Pons (tissue), 1 donor: ENCODE results near the gene RNPS1.
A peak's percentile ranks its signal among the peaks of the same experiment; 100 is the strongest.

ENCODE experiments used
- DNase-seq: peaks from one replicate; pipeline ENCODE4 v3.0.0-alpha.2; 2016; ENCODE audit warnings: low spot score

The RNPS1 gene

DNA sequence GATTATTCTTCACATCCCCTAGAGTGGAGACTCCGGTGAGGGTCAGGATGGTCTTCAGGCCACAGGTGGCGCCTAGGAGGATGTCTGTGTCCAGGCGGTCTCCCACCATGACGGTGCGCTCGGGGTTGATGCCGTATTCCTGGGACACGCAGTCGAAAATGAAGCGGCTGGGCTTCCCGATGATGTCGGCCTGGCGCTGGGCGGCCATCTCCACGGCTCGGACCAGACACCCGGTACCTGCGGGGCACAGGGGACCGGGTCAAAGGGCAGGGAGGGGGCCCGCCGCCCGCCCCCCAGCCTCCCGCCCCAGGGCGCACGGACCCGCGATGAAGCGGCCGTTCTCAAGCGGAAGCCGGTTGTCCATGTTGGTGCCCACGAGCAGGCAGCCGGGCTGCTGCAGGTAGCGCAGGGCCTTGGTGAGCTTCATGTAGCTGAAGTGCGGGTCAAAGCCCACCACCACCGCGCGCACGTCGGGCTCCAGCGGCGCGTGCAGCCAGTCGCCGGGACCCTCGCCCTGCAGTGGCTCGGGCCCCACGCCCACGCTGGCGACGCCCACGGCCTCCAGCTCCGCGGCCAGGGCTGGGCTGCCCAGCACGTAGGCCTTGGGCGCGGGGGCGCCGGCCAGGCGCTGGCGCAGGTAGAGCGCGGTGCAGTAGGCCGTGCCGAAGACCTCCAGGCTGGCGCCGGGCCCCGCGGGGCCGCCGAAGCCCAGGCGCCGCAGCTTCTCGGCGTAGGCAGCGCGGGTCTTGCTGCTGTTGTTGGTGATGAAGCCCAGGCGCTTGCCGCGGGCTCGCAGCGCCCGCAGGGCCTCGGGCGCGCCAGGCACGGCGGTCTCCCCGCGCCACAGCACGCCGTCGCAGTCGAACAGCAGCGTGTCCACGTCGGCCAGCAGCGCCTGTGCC, 53.9 kb downstream of the RNPS1 start:
- DNase-seq, result no peak

DNA sequence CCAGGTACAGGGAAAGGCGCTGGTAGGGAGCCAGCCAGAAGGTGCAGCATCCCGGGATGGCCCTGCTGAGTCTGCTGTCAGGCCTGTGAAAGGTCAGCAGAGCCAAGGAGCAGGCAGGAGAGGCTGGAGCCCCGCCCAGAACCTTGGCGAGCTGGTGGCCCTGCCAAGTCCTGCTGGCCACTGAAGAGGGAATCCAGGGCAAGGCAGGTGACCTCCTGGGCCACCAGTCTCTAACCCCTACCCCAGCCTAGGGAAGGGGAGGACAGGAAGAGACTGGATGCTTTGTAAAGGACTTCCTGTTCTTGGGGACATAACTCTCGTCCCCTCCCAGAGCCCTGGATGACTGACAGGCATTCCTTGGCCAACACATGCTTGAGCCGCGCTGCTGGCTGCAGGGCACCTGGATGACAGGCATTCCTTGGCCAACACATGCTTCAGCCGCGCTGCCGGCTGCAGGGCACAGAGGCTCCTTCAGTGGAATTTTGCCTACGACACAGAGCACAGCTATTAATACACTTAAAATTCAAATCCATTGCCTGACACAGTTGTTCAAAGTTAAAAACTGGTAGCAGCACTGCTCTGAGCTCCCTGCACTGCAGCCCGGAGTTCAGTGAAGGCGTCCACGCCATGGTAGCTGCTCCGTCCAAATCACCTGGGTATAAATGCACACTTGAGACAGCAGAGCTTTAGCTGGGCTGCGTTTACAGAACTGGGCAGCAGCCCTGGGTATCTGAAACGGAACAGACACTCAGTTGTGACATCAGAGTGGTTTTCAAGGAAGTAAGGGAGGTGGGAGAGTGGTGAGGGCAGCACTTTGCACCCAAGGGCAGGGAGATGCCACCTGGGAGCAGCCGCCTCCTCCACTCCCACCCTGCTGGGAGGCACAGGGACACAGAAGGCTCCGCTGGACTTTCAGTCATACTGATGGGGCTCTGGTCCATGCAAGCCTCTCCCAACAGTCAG, 55.3 kb downstream of the RNPS1 start:
- no peak for DNase-seq

DNA sequence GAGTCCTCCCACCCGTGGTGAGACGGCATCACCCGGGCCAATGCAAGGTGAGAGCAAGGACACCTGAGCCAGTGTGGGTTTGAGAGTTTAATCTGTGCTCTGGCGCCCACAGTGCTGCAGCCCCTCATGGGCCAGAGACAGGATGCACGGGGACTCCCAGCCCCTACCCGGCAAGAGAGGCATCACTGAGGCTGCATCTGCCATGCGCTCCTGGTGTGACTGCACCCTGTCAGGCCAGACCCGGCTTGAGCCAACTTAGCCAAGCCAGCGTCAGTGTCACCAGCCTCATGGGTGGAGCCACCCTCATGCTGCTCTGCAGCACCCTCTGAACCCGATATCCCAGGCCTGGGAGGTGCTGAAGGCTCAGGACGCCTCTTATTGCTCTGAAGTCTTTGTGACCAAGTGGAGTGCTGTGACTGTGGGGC, 56.0 kb downstream of the RNPS1 start:
- no peak for DNase-seq

- no peak for DNase-seq
These were observed 57.2 kb downstream of the RNPS1 start, which contains the start of gene BRICD5 for GRCh38 chr16:2210386-2211365. BRICD5 (minus strand) TSS chr16:2210863; CDS start chr16:2210833, 30 bp downstream.

DNA sequence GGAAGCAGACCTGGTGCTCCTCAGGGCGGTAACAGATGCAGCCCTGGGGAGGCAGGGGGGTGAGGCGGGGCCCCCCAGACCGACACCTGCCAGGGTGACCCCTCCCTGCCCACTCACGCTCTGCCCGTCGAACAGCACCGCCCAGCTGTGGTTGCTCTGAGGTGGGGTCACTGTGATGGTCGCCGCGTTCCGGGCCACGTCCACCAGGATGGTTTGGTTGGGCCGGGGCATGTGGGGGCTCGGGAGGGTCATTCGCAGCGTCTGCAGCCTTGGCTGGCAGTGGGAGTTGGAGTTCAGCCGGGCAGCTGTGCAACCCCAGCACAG, 58.0 kb downstream of the RNPS1 start:
- DNase-seq, result no peak

GRCh38 chr16:2209258-2210008, 58.5 kb downstream of the RNPS1 start:
- no peak for DNase-seq

DNA sequence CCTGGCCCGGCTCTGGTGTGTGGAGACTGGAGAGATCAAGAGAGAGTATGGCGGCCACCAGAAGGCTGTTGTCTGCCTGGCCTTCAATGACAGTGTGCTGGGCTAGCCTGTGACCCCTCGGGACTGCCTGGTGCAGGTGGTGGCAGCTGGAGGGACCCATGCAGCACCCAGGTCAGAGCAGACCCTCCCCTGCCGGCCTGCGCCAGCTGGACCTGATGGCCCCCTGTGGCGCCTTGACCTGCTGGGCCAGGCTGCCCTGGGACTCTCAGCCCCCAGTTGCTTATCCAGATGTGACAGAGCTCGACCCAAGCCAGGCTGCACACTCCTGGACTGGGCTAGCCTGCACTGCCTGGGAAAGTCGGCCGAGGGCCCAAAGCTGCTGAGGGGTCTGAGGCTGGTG, 59.2 kb downstream of the RNPS1 start:
- DNase-seq, result no peak

- no peak for DNase-seq
These were observed 59.6 kb downstream of the RNPS1 start for GRCh38 chr16:2208308-2208707.

GRCh38 chr16:2207872-2208271, 60.1 kb downstream of the RNPS1 start:
- no peak for DNase-seq

DNA sequence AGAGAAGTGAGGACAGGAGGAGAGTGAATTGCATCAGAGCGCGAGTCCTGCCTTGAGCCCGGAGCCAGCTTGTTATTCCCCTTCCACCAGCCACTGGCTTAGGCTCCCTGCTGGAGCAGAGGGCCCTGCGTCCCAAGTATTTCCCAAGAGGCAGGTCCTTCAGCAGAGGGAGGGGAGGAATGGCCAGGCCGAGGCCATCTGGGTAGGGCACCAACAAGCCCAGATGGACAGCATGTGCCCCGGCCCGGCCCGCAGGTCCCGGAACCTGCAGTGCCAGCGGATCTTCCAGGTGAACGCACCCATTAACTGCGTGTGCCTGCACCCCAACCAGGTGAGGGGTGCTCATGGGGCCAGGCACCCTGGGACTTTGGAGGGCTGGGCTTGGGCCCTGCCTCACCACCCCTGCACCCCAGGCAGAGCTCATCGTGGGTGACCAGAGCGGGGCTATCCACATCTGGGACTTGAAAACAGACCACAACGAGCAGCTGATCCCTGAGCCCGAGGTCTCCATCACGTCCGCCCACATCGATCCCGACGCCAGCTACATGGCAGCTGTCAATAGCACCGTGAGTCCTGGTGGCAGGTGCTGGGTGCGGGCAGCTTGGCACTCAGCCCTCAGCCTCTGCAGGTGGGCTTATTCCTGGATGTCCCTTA, 61.0 kb downstream of the RNPS1 start:
- DNase-seq, result no peak

DNA sequence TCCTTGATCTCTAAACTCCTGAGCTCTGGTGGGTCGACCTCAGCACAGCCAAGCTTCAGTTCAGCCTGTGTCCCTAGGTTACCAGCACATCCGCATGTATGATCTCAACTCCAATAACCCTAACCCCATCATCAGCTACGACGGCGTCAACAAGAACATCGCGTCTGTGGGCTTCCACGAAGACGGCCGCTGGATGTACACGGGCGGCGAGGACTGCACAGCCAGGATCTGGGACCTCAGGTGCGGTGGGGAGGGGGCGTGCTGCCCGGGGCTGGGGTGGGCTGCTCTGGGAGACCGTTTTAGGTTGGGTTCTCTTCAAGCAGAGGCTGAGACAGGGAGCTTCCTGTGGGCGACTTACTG, 61.5 kb downstream of the RNPS1 start:
- no peak for DNase-seq

GRCh38 chr16:2205967-2206313, 62.0 kb downstream of the RNPS1 start:
- DNase-seq, result no peak

- peak; percentile 78 for DNase-seq
These were observed 62.6 kb downstream of the RNPS1 start, which contains the start of gene MLST8 for GRCh38 chr16:2205104-2205966. MLST8 (plus strand) TSS chr16:2205454; CDS start chr16:2206086, 632 bp downstream.

DNA sequence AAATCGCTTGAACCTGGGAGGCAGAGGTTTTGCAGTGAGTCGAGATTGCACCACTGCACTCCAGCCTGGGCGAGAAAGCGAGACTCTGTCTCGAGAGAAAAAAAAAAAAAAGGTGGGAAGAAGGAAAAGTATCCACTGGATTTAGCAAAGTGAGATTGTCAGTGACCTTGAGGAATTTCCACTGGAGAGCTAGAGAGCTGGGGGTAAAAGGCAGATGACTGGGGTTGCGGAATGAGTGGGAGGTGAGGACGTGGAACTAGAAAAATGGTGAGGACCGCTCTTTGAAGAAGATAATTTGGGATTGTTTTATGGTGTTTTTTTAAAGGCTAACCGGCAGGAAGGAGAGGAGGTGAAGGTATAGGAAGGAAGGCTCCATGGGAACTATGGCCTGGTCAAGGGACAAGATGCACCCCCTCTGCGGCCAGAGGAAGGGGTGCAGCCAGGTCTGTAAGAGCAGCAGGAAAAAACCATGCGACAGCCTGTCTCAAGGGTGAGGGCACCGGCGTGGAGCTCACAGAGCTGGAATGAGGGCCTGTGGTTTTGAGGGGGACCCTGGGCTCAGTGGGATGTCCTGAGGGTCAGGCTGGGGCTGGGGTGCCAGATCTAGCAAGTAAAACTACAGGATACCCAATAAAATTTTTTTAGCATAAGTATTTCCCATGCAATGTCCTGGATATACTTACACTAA, 63.4 kb downstream of the RNPS1 start:
- no peak for DNase-seq
